BLaER1 treated with 17β-estradiol and CSF1 and Interleukin-3, amounts not matched to agents 10 nM and 100 nM (cell line): ENCODE results near the gene MOV10L1.
"Not testable (repeated sequence)": the region's sequence is repeated elsewhere in the genome, so short reads cannot be mapped to it uniquely, and the experiment has no call there.

ENCODE experiments used
- H3K27ac ChIP-seq, 11 experiments: shearing (Covaris generic); formaldehyde crosslinking; 2 replicates each; pipeline ENCODE4 v1.8.1; 2022
- H3K27me3 ChIP-seq, 11 experiments: shearing (Covaris generic); formaldehyde crosslinking; 2 replicates each; pipeline ENCODE4 v1.8.1; 2022
- H3K36me3 ChIP-seq, 11 experiments: shearing (Covaris generic); formaldehyde crosslinking; 2 replicates each; pipeline ENCODE4 v1.8.1; 2022
- H3K4me1 ChIP-seq, 10 experiments: shearing (Covaris generic); formaldehyde crosslinking; 2 replicates each; pipeline ENCODE4 v1.8.1; 2022
- H3K4me2 ChIP-seq, 11 experiments: shearing (Covaris generic); formaldehyde crosslinking; 2 replicates each; pipeline ENCODE4 v1.8.1; 2022
- H3K4me3 ChIP-seq, 10 experiments: shearing (Covaris generic); formaldehyde crosslinking; 2 replicates each; pipeline ENCODE4 v1.8.1; 2022
- H3K9ac ChIP-seq, 11 experiments: shearing (Covaris generic); formaldehyde crosslinking; 2 replicates each; pipeline ENCODE4 v1.8.1; 2022
- H3K9me3 ChIP-seq, 11 experiments: shearing (Covaris generic); formaldehyde crosslinking; replicated peaks in 1 of 11; 2 replicates each; pipeline ENCODE4 v1.8.1; 2022
- H4K20me1 ChIP-seq, 11 experiments: shearing (Covaris generic); formaldehyde crosslinking; 2 replicates each; pipeline ENCODE4 v1.8.1; 2022
- Cebpa-rat ChIP-seq, 11 experiments: shearing (Covaris generic); IDR thresholded peaks; 2 replicates each; pipeline ENCODE4 v1.8.1; 2022

Gene MOV10L1

DNA sequence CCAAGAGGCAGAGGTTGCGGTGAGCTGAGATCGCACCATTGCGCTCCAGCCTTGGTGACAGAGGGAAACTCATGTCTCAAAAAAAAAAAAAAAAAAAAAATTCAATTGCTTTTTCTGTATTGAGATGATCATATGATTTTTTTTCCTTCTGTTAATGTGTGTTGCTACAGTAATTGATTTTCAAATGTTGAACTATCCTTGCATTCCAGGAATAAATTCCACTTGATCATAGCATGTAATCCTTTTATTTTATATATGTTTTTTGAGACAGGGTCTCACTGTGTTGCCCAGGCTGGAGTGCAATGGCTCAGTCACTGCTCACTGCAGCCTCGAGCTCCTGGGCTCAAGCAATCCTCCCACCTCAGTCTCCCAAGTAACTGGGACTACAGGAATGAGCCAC lies 33.3 kb downstream of the MOV10L1 start:
- no peak overlapping the region for H3K9ac ChIP-seq
- peaks cover 16 to 37% (median 26%) of the 10 kb centered on the region in 11 experiments for H3K9me3 ChIP-seq
- H3K4me3 ChIP-seq = no peak overlapping the region; a peak in 1 of 20 replicates
- H3K4me2 ChIP-seq = no peak overlapping the region
- no peak for TF ChIP-seq Cebpa-rat (IDR thresholded peaks at IDR 0.05)
- H3K4me1 ChIP-seq = peaks cover 9 to 19% (median 15%) of the 10 kb centered on the region in 10 experiments; a peak in 17 of 20 replicates
- no peak overlapping the region for H3K27ac ChIP-seq
- H3K36me3 ChIP-seq = no peaks in the 10 kb centered on the region
- H4K20me1 ChIP-seq = no peaks in the 10 kb centered on the region
- H3K27me3 ChIP-seq = no peaks in the 10 kb centered on the region

DNA sequence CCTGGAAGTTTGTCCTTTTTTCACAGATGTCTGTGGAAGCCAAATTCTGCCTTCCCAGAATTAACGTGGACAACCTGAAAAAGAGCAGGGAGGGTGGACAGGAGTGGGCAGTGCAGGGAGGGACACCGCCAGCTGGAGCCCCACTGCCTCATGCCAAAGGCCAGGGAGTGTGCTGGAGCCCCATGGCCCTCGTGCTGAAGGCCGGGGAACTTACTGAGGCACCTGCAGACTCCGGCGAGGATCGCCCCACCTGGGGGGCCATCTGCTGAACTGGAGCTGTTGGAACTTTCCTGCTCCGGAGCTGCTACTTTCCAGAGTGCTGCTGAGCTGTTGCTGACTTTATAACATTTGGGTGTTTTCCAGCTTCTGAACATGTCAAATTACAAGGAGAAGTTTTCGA lies 35.2 kb downstream of the MOV10L1 start:
- Histone ChIP-seq H3K27me3 (no peaks in the 10 kb centered on the region), H3K4me2 (no peak overlapping the region), H3K36me3 (no peaks in the 10 kb centered on the region), H3K27ac (no peak overlapping the region), H3K4me1 (peaks cover 6 to 12% (median 9%) of the 10 kb centered on the region in 10 experiments; a peak in 17 of 20 replicates), H3K4me3 (no peak overlapping the region), H3K9ac (no peak overlapping the region), H3K9me3 (peaks cover 16 to 37% (median 26%) of the 10 kb centered on the region in 11 experiments), H4K20me1 (no peaks in the 10 kb centered on the region)
- no peak for TF ChIP-seq Cebpa-rat (IDR thresholded peaks at IDR 0.05)

DNA sequence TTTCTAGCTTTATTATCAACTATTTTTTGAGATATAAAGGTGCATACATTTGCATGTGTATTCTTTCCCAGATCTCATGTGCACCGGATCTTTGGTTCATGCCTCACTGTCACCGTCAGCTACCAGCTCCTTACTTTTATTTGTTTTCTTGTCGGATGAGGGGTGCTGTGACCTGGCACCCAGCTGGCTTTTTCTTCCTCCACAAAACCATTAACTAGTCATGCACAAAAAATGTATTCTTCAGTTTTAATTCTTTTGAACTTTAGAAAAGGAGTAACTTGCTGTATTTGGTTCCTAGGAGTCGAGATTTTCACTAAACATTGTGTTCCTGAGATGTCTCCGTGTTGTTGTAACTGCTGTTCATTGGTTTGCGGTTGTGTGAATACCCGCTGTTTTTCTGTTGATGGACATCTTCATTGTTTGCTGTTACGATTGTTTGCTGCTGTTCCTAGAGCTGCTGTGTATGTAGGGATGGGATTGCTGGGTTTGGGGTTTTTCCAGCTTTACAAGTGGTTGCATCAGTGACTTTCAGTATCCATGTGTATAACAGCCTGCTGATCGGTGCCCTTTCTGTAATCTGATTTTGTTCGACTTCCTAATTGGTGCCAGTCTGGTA lies 39.4 kb downstream of the MOV10L1 start:
- TF ChIP-seq Cebpa-rat (IDR thresholded peaks at IDR 0.05) = no peak
- H3K36me3 ChIP-seq = no peaks in the 10 kb centered on the region
- H3K27ac ChIP-seq = no peak overlapping the region
- H3K4me2 ChIP-seq = no peak overlapping the region
- peaks cover 4 to 6% (median 5%) of the 10 kb centered on the region in 10 experiments; a peak in 17 of 20 replicates for H3K4me1 ChIP-seq
- no peaks in the 10 kb centered on the region for H3K27me3 ChIP-seq
- H3K4me3 ChIP-seq = no peak overlapping the region
- peaks cover 0 to 10% (median 0%) of the 10 kb centered on the region in 11 experiments; a peak in 4 of 22 replicates for H3K9me3 ChIP-seq
- H4K20me1 ChIP-seq = no peaks in the 10 kb centered on the region
- no peak overlapping the region for H3K9ac ChIP-seq

DNA sequence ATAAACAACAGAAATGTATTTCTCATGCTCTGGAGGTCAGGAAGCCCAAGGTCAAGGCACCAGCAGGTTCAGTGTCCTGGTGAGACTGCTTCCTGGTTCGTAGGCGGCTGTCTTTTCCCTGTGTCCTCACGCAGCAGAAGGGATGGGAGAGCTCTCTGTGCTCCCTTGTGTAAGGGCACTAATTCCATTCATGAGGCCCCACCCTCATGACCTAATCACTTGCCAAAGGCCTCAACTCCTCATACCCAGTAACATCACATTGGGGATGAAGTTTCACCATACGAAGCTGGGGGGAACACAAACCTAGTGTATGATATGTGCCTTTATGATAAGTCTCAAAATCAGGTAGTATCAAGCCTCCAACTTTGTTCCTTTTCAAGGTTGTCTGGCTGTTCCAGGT lies 42.1 kb downstream of the MOV10L1 start:
- H3K36me3 ChIP-seq = no peaks in the 10 kb centered on the region
- no peak overlapping the region for H3K4me2 ChIP-seq
- H3K9ac ChIP-seq = no peak overlapping the region
- no peaks in the 10 kb centered on the region for H4K20me1 ChIP-seq
- H3K27ac ChIP-seq = no peak overlapping the region
- 0 out of 22 replicates have a peak, but pooled peaks cover 0 to 5% (median 0%) of the 10 kb centered on the region in 11 experiments for H3K9me3 ChIP-seq
- H3K4me1 ChIP-seq = no peaks in the 10 kb centered on the region
- H3K4me3 ChIP-seq = no peak overlapping the region
- H3K27me3 ChIP-seq = no peaks in the 10 kb centered on the region
- TF ChIP-seq Cebpa-rat (IDR thresholded peaks at IDR 0.05) = no peak

DNA sequence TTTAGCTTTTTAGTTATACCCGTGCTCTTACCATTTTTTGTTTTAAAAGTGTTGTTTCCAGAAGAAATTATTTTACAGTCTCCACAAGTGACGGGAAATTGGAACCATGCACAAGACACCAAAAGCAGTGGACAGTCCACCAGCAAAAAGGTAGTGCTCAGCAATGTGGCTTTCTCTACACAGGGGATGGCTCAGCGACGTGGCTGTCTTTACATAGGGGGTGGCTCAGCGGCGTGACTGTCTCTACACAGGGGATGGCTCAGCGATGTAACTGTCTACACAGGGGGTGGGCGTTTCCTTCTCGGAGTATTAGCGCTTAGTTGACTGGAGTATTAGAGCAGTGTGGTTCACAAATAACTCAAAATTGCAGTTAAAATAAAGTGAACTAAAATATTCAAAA lies 44.7 kb downstream of the MOV10L1 start:
- Histone ChIP-seq H3K4me1 (peaks cover 0 to 12% (median 5%) of the 10 kb centered on the region in 10 experiments; a peak in 12 of 20 replicates), H3K4me3 (no peak overlapping the region), H3K27me3 (no peaks in the 10 kb centered on the region; a peak in 1 of 22 replicates), H3K36me3 (no peaks in the 10 kb centered on the region), H3K9ac (no peak overlapping the region), H3K9me3 (0 out of 22 replicates have a peak, but pooled peaks cover 0 to 5% (median 0%) of the 10 kb centered on the region in 11 experiments), H3K4me2 (no peak overlapping the region), H3K27ac (no peak overlapping the region), H4K20me1 (no peaks in the 10 kb centered on the region)
- TF ChIP-seq Cebpa-rat (IDR thresholded peaks at IDR 0.05) = no peak

DNA sequence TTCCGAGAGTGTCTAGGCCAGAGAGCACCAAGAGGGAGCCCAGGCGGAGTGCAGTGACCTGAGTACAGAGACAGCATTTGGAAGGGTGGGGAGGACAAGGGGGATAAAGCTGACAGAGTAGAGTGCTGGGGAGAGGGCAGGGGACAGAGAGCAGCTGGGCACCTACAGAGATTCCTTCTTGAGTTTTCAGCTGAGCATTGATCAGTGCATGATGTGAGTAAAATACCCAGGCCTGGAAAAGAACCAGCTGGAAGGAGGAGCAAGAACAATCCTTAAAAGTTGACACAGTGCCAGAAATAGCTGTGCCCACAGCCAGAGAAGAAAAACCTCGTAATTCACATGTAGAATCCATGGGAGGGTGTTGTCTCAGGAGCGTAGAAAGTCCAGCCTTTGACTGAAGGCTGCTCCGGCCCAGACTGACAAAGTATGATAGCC lies 46.8 kb downstream of the MOV10L1 start:
- Histone ChIP-seq H3K4me3 (no peak overlapping the region), H3K4me1 (peaks cover 0 to 21% (median 9%) of the 10 kb centered on the region in 10 experiments; a peak in 13 of 20 replicates), H3K4me2 (no peak overlapping the region), H3K27me3 (no peaks in the 10 kb centered on the region; a peak in 1 of 22 replicates), H3K9ac (no peak overlapping the region), H4K20me1 (no peaks in the 10 kb centered on the region), H3K36me3 (no peaks in the 10 kb centered on the region), H3K9me3 (0 out of 22 replicates have a peak, but pooled peaks cover 0 to 5% (median 0%) of the 10 kb centered on the region in 11 experiments), H3K27ac (no peak overlapping the region)
- no peak for TF ChIP-seq Cebpa-rat (IDR thresholded peaks at IDR 0.05)

DNA sequence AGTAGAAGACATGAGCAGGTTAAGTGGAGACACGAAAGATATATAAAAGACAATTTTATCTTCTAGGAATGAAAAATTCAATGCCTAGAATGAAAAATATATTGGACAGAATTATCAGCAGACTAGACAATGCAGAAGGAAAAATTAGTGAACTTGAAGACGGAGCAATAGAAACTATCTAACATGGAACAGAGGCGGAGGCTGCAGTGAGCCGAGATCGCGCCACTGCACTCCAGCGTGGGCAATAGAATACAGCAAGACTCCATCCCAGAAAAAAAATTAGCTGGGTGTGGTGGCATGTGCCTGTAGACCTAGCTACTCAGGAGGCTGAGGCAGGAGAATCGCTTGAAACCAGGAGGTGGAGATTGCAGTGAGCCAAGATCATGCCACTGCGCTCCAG lies 47.5 kb downstream of the MOV10L1 start:
- H3K36me3 ChIP-seq, H3K27ac ChIP-seq, H3K4me3 ChIP-seq, H3K9ac ChIP-seq, H3K4me2 ChIP-seq, H3K27me3 ChIP-seq, H4K20me1 ChIP-seq, H3K9me3 ChIP-seq: not testable (repeated sequence)
- peaks cover 0 to 21% (median 9%) of the 10 kb centered on the region in 10 experiments; a peak in 13 of 20 replicates for H3K4me1 ChIP-seq

DNA sequence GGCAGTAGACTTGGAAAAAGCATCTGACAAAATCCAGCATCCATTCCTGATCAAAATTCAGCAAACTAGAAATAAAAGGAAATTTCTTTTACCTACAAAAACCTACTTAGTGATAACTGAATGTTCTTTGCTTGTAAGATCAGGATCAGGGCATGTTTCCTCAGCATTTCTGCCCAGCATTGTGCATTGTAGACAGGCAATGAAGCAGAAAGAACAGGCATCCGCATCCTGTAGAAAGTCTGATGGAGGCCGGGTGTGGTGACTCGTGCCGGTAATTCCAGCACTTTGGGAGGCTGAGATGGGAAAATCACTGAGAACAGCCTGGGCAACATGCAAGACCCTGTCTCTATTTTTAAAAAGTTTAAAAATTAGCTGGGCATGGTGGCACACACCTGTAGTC lies 48.2 kb downstream of the MOV10L1 start:
- peak overlapping the region in 7 of 11 experiments; percentile 9 to 33 (median 21); a peak in 5 of 22 replicates for H3K4me2 ChIP-seq
- no peak overlapping the region for H3K4me3 ChIP-seq
- no peak for TF ChIP-seq Cebpa-rat (IDR thresholded peaks at IDR 0.05)
- no peaks in the 10 kb centered on the region for H3K36me3 ChIP-seq
- no peaks in the 10 kb centered on the region; a peak in 1 of 22 replicates for H3K27me3 ChIP-seq
- no peak overlapping the region for H3K27ac ChIP-seq
- peaks cover 0 to 21% (median 9%) of the 10 kb centered on the region in 10 experiments; a peak in 13 of 20 replicates for H3K4me1 ChIP-seq
- H3K9ac ChIP-seq = no peak overlapping the region
- H4K20me1 ChIP-seq = no peaks in the 10 kb centered on the region
- H3K9me3 ChIP-seq = no peaks in the 10 kb centered on the region

DNA sequence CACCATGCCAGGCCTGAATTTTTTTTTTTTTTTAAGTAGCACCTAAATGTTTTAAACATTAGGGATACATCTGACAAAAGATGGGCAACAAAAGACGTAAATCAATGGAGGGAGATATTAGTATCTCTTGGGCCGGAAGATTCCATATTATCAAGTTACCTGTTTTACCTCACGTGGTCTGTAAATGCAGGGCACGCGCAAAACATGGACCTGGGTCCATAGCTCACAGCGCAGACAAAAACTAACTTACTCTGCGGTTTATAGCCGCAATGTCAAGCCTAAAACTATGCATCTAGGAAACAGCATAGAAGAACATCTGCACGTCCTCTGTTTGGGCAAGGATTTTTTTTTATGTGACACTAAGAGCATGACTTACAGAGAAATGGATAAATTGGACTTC lies 49.2 kb downstream of the MOV10L1 start:
- Histone ChIP-seq H3K4me3 (no peak overlapping the region), H4K20me1 (no peaks in the 10 kb centered on the region), H3K9me3 (no peaks in the 10 kb centered on the region), H3K36me3 (no peaks in the 10 kb centered on the region), H3K4me1 (peaks cover 0 to 21% (median 9%) of the 10 kb centered on the region in 10 experiments; a peak in 13 of 20 replicates), H3K4me2 (peak overlapping the region in 1 of 11 experiments; percentile 40; a peak in 1 of 22 replicates), H3K27ac (no peak overlapping the region), H3K27me3 (no peaks in the 10 kb centered on the region; a peak in 1 of 22 replicates), H3K9ac (no peak overlapping the region)
- TF ChIP-seq Cebpa-rat (IDR thresholded peaks at IDR 0.05) = no peak
